IMR-90 (cell line): ENCODE data around the gene IGSF9B. TPM values are rescaled to one million over a fixed set of nuclear protein-coding genes. Genes with fewer than 3 reads are reported as not detected.

ENCODE experiments used
- ATAC-seq: fragments of 200-7000 bp; cut with Tn5 transposase; 2 replicates; pipeline ENCODE4 v1.9.1; 2020; ENCODE audit warnings: low read depth, mild to moderate bottlenecking, moderate library complexity
- BruUV-seq: library from RNA; stranded (reverse); fragments of 400-500 nt; replicated peaks from 2 replicates; lab custom pipeline; 2021; lab: Mats Ljungman, UMichigan
- CTCF ChIA-PET: fragments of 300-600 bp; formaldehyde crosslinking; extraction: SDS; loops from one replicate; lab custom pipeline; 2021; ENCODE audit warnings: antibody characterized with exemption; lab: Yijun Ruan, JAX
- POLR2A ChIA-PET: fragments of 300-600 bp; sonication (Branson Sonifier 250); formaldehyde crosslinking; loops from one replicate; lab custom pipeline; 2022; ENCODE audit warnings: antibody characterized with exemption; ENCODE audit not compliant: unreplicated experiment; lab: Charles Lee
- DNase-seq: peaks from one replicate; pipeline ENCODE4 v3.0.0; 2013
- H2AFZ ChIP-seq: replicated peaks from 2 replicates; pipeline ENCODE3; 2013; ENCODE audit warnings: low read length, mild to moderate bottlenecking; ENCODE audit not compliant: poor library complexity
- H2AK5ac ChIP-seq: 2 replicates; pipeline ENCODE4 v1.6.1; 2013; ENCODE audit warnings: low read depth, low read length, inconsistent platforms
- H2AK9ac ChIP-seq: replicated peaks from 2 replicates; pipeline ENCODE3; 2013; ENCODE audit warnings: mild to moderate bottlenecking, low read depth, low read length, moderate library complexity; ENCODE audit not compliant: poor library complexity
- H2BK120ac ChIP-seq: 2 replicates; pipeline ENCODE4 v1.6.1; 2013; ENCODE audit warnings: low read depth, low read length, inconsistent platforms
- H2BK15ac ChIP-seq: 3 replicates; pipeline ENCODE4 v1.6.1; 2013; ENCODE audit warnings: low read depth, low read length, inconsistent platforms
- H2BK20ac ChIP-seq: 2 replicates; pipeline ENCODE4 v1.6.1; 2013; ENCODE audit warnings: low read depth, mild to moderate bottlenecking, inconsistent platforms, low read length, moderate library complexity
- H2BK5ac ChIP-seq: 2 replicates; pipeline ENCODE4 v1.6.1; 2013; ENCODE audit warnings: mild to moderate bottlenecking, low read depth, low read length, inconsistent platforms; ENCODE audit not compliant: poor library complexity, severe bottlenecking
- H3K14ac ChIP-seq: replicated peaks from 2 replicates; pipeline ENCODE4 v1.6.1; 2013; ENCODE audit warnings: low read depth, low read length, inconsistent platforms
- H3K18ac ChIP-seq: 2 replicates; pipeline ENCODE4 v1.6.1; 2013; ENCODE audit warnings: low read depth, low read length, control low read depth
- H3K23ac ChIP-seq: 2 replicates; pipeline ENCODE4 v1.6.1; 2013; ENCODE audit warnings: low read depth, low read length, inconsistent platforms
- H3K27ac ChIP-seq: 2 replicates; pipeline ENCODE4 v1.5.1; 2013; ENCODE audit warnings: mild to moderate bottlenecking, control low read depth, low read length; ENCODE audit not compliant: insufficient read depth
- H3K27me3 ChIP-seq: 2 replicates; pipeline ENCODE4 v1.6.1; 2013; ENCODE audit warnings: low read length; ENCODE audit not compliant: control insufficient read depth, insufficient read depth
- H3K36me3 ChIP-seq: 2 replicates; pipeline ENCODE4 v1.6.1; 2013; ENCODE audit warnings: low read length, mixed read lengths; ENCODE audit not compliant: control insufficient read depth, insufficient read depth
- H3K4ac ChIP-seq: 2 replicates; pipeline ENCODE4 v1.6.1; 2013; ENCODE audit warnings: low read depth, low read length, inconsistent platforms
- H3K4me1 ChIP-seq: 2 replicates; pipeline ENCODE4 v1.6.1; 2013; ENCODE audit warnings: low read length, mixed read lengths; ENCODE audit not compliant: control insufficient read depth, insufficient read depth
- H3K4me2 ChIP-seq: 2 replicates; pipeline ENCODE4 v1.6.1; 2013; ENCODE audit warnings: low read depth, mild to moderate bottlenecking, control low read depth, low read length, moderate library complexity
- H3K4me3 ChIP-seq: 2 replicates; pipeline ENCODE4 v1.5.1; 2013; ENCODE audit warnings: low read depth, mild to moderate bottlenecking, control low read depth, low read length, moderate library complexity; ENCODE audit not compliant: insufficient read depth
- H3K56ac ChIP-seq: 2 replicates; pipeline ENCODE4 v1.6.1; 2013; ENCODE audit warnings: low read length, inconsistent platforms; ENCODE audit not compliant: insufficient read depth; ENCODE audit errors: extremely low read depth
- H3K79me1 ChIP-seq, 2 experiments: 2 replicates each; pipeline ENCODE4 v1.6.1; 2013; ENCODE audit warnings: low read length in 2 of 2, inconsistent platforms in 1 of 2, low read depth in 1 of 2
- H3K9ac ChIP-seq: 2 replicates; pipeline ENCODE4 v1.6.1; 2013; ENCODE audit warnings: low read depth, low read length, control low read depth
- H3K9me1 ChIP-seq: 2 replicates; pipeline ENCODE4 v1.6.1; 2013; ENCODE audit warnings: low read length, inconsistent platforms; ENCODE audit not compliant: insufficient read depth
- H3K9me3 ChIP-seq: 2 replicates; pipeline ENCODE4 v1.6.1; 2013; ENCODE audit warnings: low read length; ENCODE audit not compliant: control insufficient read depth, insufficient read depth
- H4K20me1 ChIP-seq: 2 replicates; pipeline ENCODE4 v1.6.1; 2013; ENCODE audit warnings: low read length, inconsistent platforms; ENCODE audit not compliant: insufficient read depth
- H4K5ac ChIP-seq: 2 replicates; pipeline ENCODE4 v1.6.1; 2013; ENCODE audit warnings: mild to moderate bottlenecking, low read depth, low read length, control low read depth
- H4K8ac ChIP-seq, 2 experiments: 2 replicates each; pipeline ENCODE4 v1.6.1; 2013; ENCODE audit warnings: low read depth in 2 of 2, low read length in 2 of 2, control low read depth in 1 of 2, inconsistent platforms in 1 of 2
- H4K91ac ChIP-seq: 2 replicates; pipeline ENCODE4 v1.6.1; 2013; ENCODE audit warnings: low read depth, low read length, inconsistent platforms; ENCODE audit not compliant: insufficient read depth
- BHLHE40 ChIP-seq: fragments of 150-350 bp; IDR thresholded peaks from 2 replicates; pipeline ENCODE4 v1.6.1; 2016; ENCODE audit warnings: mild to moderate bottlenecking, low read depth, low read length
- CEBPB ChIP-seq: IDR thresholded peaks from 2 replicates; pipeline ENCODE4 v1.6.1; 2012; ENCODE audit warnings: low read depth, low read length, improper control_type of control experiment
- CHD1 ChIP-seq: IDR thresholded peaks from 2 replicates; pipeline ENCODE4 v1.6.1; 2012; ENCODE audit warnings: low read depth, low read length, improper control_type of control experiment
- CTCF ChIP-seq: conservative IDR thresholded peaks from 2 replicates; pipeline ENCODE4 v1.5.1; 2012; ENCODE audit warnings: mild to moderate bottlenecking, low read depth, low read length, improper control_type of control experiment
- FOS ChIP-seq: fragments of 150-350 bp; IDR thresholded peaks from 2 replicates; pipeline ENCODE4 v1.6.1; 2016; ENCODE audit warnings: low read depth, low read length
- MAFK ChIP-seq: IDR thresholded peaks from 2 replicates; pipeline ENCODE4 v1.6.1; 2012; ENCODE audit warnings: low read depth, low read length, improper control_type of control experiment
- MAZ ChIP-seq: IDR thresholded peaks from 2 replicates; pipeline ENCODE4 v1.6.1; 2012; ENCODE audit warnings: low read depth, mild to moderate bottlenecking, low read length, improper control_type of control experiment, moderate library complexity, borderline replicate concordance
- MXI1 ChIP-seq: IDR thresholded peaks from 2 replicates; pipeline ENCODE4 v1.6.1; 2012; ENCODE audit warnings: low read depth, mild to moderate bottlenecking, low read length, moderate library complexity, borderline replicate concordance
- NFE2L2 ChIP-seq: fragments of 150-350 bp; IDR thresholded peaks from 2 replicates; pipeline ENCODE4 v1.6.1; 2016; ENCODE audit warnings: low read depth, mild to moderate bottlenecking, low read length
- POLR2A ChIP-seq: IDR thresholded peaks from 2 replicates; pipeline ENCODE4 v1.6.1; 2012; ENCODE audit warnings: mild to moderate bottlenecking, low read depth, low read length
- RAD21 ChIP-seq: IDR thresholded peaks from 2 replicates; pipeline ENCODE4 v1.6.1; 2012; ENCODE audit warnings: low read length, improper control_type of control experiment
- RCOR1 ChIP-seq: IDR thresholded peaks from 2 replicates; pipeline ENCODE4 v1.6.1; 2012; ENCODE audit warnings: mild to moderate bottlenecking, low read length, improper control_type of control experiment; ENCODE audit not compliant: insufficient replicate concordance
- RFX5 ChIP-seq: IDR thresholded peaks from 2 replicates; pipeline ENCODE4 v1.8.0; 2012; ENCODE audit warnings: low read depth, mild to moderate bottlenecking, low read length, moderate library complexity
- SMC3 ChIP-seq: fragments of 150-350 bp; IDR thresholded peaks from 2 replicates; pipeline ENCODE4 v1.6.1; 2016; ENCODE audit warnings: low read depth, mild to moderate bottlenecking, antibody characterized with exemption, low read length, moderate library complexity
- WGBS, 2 experiments: methylation state at CpG; one replicate each; pipeline versions ENCODE4 v1.1.5 to v1.1.7; 2013; ENCODE audit warnings: missing lambda C conversion rate in 2 of 2; ENCODE audit not compliant: insufficient read length in 1 of 2; ENCODE audit errors: extremely low coverage in 2 of 2; 5-methylcytosine and 5-hydroxymethylcytosine counted together
- dilution Hi-C: fragments of 300-500 bp; cut with HindIII; formaldehyde crosslinking; loops from one replicate; pipeline ENCODE4 v1.14.3; 2018; ENCODE audit warnings: low sequenced_read_pairs; ENCODE audit not compliant: unreplicated experiment
- in situ Hi-C: fragments of 300-500 bp; cut with MboI; formaldehyde crosslinking; loops from 3 replicates; pipeline ENCODE4 v1.14.3; 2019; ENCODE audit warnings: low sequenced_read_pairs, inconsistent platforms, mixed read lengths
- intact Hi-C: fragments of 100-400 bp; cut with micrococcal nuclease; formaldehyde crosslinking; loops from 2 replicates; pipeline ENCODE4 v1.10.0; 2022
- polyA plus RNA-seq, 3 experiments: library from polyadenylated mRNA; depleted of rRNA; stranded (reverse); fragments of >200 nt; gene quantifications; 2 replicates each; pipeline ENCODE4 v1.2.3, GENCODE V29; 2012; ENCODE audit warnings: low replicate concordance in 1 of 3
- total RNA-seq: library from RNA; depleted of rRNA; stranded (reverse); fragments of >200 nt; gene quantifications from 2 replicates; pipeline ENCODE4 v1.2.3, GENCODE V29; 2012

Gene IGSF9B
- total and polyA plus RNA-seq, 2 of the 4 experiments (the other 2 are of a cell fraction) = under 0.01 to 0.10 TPM

- Histone ChIP-seq H3K9me3 (peaks cover 32% of the 10 kb centered on the region; the same call in 1 of the 2 replicates), H3K4ac (no peak overlapping the region), H4K91ac (no peak overlapping the region), H3K4me3 (no peak overlapping the region), H3K9ac (no peak overlapping the region), H4K20me1 (no peaks in the 10 kb centered on the region), H3K23ac (no peak overlapping the region), H2BK15ac (no peak overlapping the region), H2BK120ac (no peak overlapping the region), H3K56ac (no peak overlapping the region), H3K36me3 (no peaks in the 10 kb centered on the region), H3K4me1 (no peaks in the 10 kb centered on the region), H2BK5ac (no peak overlapping the region), H3K4me2 (no peak overlapping the region), H3K18ac (no peak overlapping the region), H4K5ac (no peak overlapping the region), H3K27ac (no peak overlapping the region), H4K8ac (no peak overlapping the region), H2AFZ (no peak overlapping the region), H2AK9ac (no peak overlapping the region), H3K27me3 (no peaks in the 10 kb centered on the region), H3K79me1 (no peaks in the 10 kb centered on the region), H2BK20ac (no peak overlapping the region), H3K9me1 (no peaks in the 10 kb centered on the region), H3K14ac (no peak overlapping the region), H2AK5ac (no peak overlapping the region)
- no peak for TF ChIP-seq RFX5
- TF ChIP-seq MAZ = no peak
- TF ChIP-seq CEBPB = no peak
- no peak for TF ChIP-seq RAD21
- no peak for TF ChIP-seq MXI1
- no peak for TF ChIP-seq MAFK
- TF ChIP-seq CTCF = no peak
- no peak for TF ChIP-seq NFE2L2
- TF ChIP-seq SMC3 = no peak
- no peak for TF ChIP-seq RCOR1
- TF ChIP-seq POLR2A = no peak
- no peak for TF ChIP-seq BHLHE40
- no peak for TF ChIP-seq CHD1
- no peak for TF ChIP-seq FOS
- DNase-seq (no peak), ATAC-seq (no peak)
- dilution Hi-C loops (no loop called here), intact Hi-C loops (no loop called here), in situ Hi-C loops (no loop called here)
- 67% methylated on average over 10 of the region's 15 CpGs; no CpG with 5 or more reads in 1 of the 2 experiments for WGBS, 2 experiments
- CTCF ChIA-PET = no interaction called here
- no TSS peak for BruUV-seq
- POLR2A ChIA-PET = no interaction called here
Measured at GRCh38 chr11:133906241-133906640, 50.5 kb downstream of the IGSF9B start.
